SK-N-SH (cell line): ENCODE measurements around the gene ANKH. TPM values are rescaled to one million over a fixed set of nuclear protein-coding genes. Genes with fewer than 3 reads are reported as not detected.

Source experiments
- CTCF ChIA-PET: fragments of 300-600, 350-600 bp; formaldehyde crosslinking; extraction: SDS; loops from one replicate; lab custom pipeline; 2021; lab: Yijun Ruan, JAX
- POLR2A ChIA-PET: fragments of 350-600 bp; sonication (Branson Sonifier 250); formaldehyde crosslinking; extraction: SDS; loops from one replicate; lab custom pipeline; 2020; ENCODE audit warnings: antibody characterized with exemption, inconsistent platforms; lab: Yijun Ruan, JAX
- DNase-seq: peaks from one replicate; pipeline ENCODE4 v3.0.0; 2012
- H2AFZ ChIP-seq: fragments of 200-600 bp; sonication (generic); 2 replicates; pipeline ENCODE4 v1.8.1; 2016; ENCODE audit warnings: antibody characterized with exemption, mild to moderate bottlenecking, low read depth
- H3F3A ChIP-seq: fragments of 200-600 bp; sonication (generic); replicated peaks from 2 replicates; pipeline ENCODE3; 2016; ENCODE audit warnings: antibody characterized with exemption, mild to moderate bottlenecking; ENCODE audit not compliant: insufficient read depth
- H3K27ac ChIP-seq, 2 experiments: fragments of 200-500 bp in 1 of 2; fragments of 200-600 bp in 1 of 2; sonication (Bioruptor generic) in 1 of 2; sonication (generic), shearing (Covaris generic) in 1 of 2; 2 replicates each; pipeline versions ENCODE4 v1.5.1 to v1.6.1; 2014 to 2016; ENCODE audit warnings: low read depth in 2 of 2, inconsistent platforms in 1 of 2, low read length in 1 of 2, mild to moderate bottlenecking in 1 of 2, mixed read lengths in 1 of 2
- H3K27me3 ChIP-seq: fragments of 200-600 bp; sonication (generic), shearing (Covaris generic); 2 replicates; pipeline ENCODE4 v1.6.1; 2016; ENCODE audit warnings: mixed run types; ENCODE audit not compliant: insufficient read depth
- H3K36me3 ChIP-seq, 2 experiments: fragments of 200-500 bp in 1 of 2; fragments of 200-600 bp in 1 of 2; sonication (Bioruptor generic) in 1 of 2; sonication (generic) in 1 of 2; replicated peaks in 1 of 2; 2 replicates each; pipeline versions ENCODE3 to v1.5.1; 2014 to 2016; ENCODE audit warnings: low read length in 1 of 2, mild to moderate bottlenecking in 1 of 2; ENCODE audit not compliant: insufficient read depth in 2 of 2, control insufficient read depth in 1 of 2
- H3K4me1 ChIP-seq, 2 experiments: fragments of 200-500 bp in 1 of 2; fragments of 200-600 bp in 1 of 2; sonication (Bioruptor generic) in 1 of 2; sonication (generic), shearing (Covaris generic) in 1 of 2; 2 replicates each; pipeline versions ENCODE4 v1.5.1 to v1.6.1; 2014 to 2016; ENCODE audit warnings: low read depth in 1 of 2, low read length in 1 of 2, mixed run types in 1 of 2; ENCODE audit not compliant: insufficient read depth in 2 of 2, control insufficient read depth in 1 of 2
- H3K4me2 ChIP-seq: fragments of 200-600 bp; sonication (generic), shearing (Covaris generic); 2 replicates; pipeline ENCODE4 v1.6.1; 2017; ENCODE audit warnings: mixed run types
- H3K4me3 ChIP-seq, 2 experiments: fragments of 200-500 bp in 1 of 2; fragments of 200-600 bp in 1 of 2; sonication (Bioruptor generic) in 1 of 2; sonication (generic), shearing (Covaris generic) in 1 of 2; 2 replicates each; pipeline versions ENCODE4 v1.5.1 to v1.8.1; 2014 to 2016; ENCODE audit warnings: low read depth in 2 of 2, inconsistent platforms in 1 of 2, low read length in 1 of 2, mild to moderate bottlenecking in 1 of 2, mixed read lengths in 1 of 2, moderate library complexity in 1 of 2
- H3K79me2 ChIP-seq: fragments of 200-600 bp; sonication (generic); 2 replicates; pipeline ENCODE4 v1.8.1; 2017; ENCODE audit warnings: mild to moderate bottlenecking; ENCODE audit not compliant: insufficient read depth
- H3K9ac ChIP-seq: fragments of 200-600 bp; sonication (generic); 2 replicates; pipeline ENCODE4 v1.6.1; 2017; ENCODE audit warnings: mixed run types
- H3K9me2 ChIP-seq: fragments of 200-600 bp; sonication (generic); 2 replicates; pipeline ENCODE4 v1.6.1; 2017; ENCODE audit warnings: mixed run types
- H3K9me3 ChIP-seq: fragments of 200-600 bp; sonication (generic); 2 replicates; pipeline ENCODE4 v1.6.1; 2017; ENCODE audit warnings: mixed run types, mild to moderate bottlenecking, moderate library complexity
- H4K20me1 ChIP-seq: fragments of 200-600 bp; sonication (generic); 2 replicates; pipeline ENCODE4 v1.6.1; 2017; ENCODE audit warnings: mild to moderate bottlenecking, mixed run types; ENCODE audit not compliant: insufficient read depth
- EZH2phosphoT487 ChIP-seq: fragments of 200-600 bp; sonication (generic); IDR thresholded peaks from 2 replicates; pipeline ENCODE4 v1.6.1; 2017; ENCODE audit warnings: low read depth, mixed run types, mild to moderate bottlenecking, antibody characterized with exemption, moderate library complexity, borderline replicate concordance
- FOSL2 ChIP-seq: IDR thresholded peaks from 2 replicates; pipeline ENCODE4 v1.4.0; 2012; ENCODE audit warnings: low read depth, mild to moderate bottlenecking, moderate library complexity, borderline replicate concordance
- FOXJ3 ChIP-seq: sonication (generic); formaldehyde crosslinking; IDR thresholded peaks from 2 replicates; pipeline ENCODE4 v1.5.1; 2020; ENCODE audit warnings: mild to moderate bottlenecking, missing genetic modification reagents
- FOXM1 ChIP-seq: IDR thresholded peaks from 2 replicates; pipeline ENCODE4 v1.4.0; 2012; ENCODE audit warnings: low read depth, mild to moderate bottlenecking
- GATA2 ChIP-seq: sonication (generic); formaldehyde crosslinking; IDR thresholded peaks from 2 replicates; pipeline ENCODE4 v1.5.0; 2020; ENCODE audit warnings: mild to moderate bottlenecking, missing genetic modification reagents
- IRF3 ChIP-seq: fragments of 150-350 bp; IDR thresholded peaks from 2 replicates; pipeline ENCODE4 v1.6.1; 2016; ENCODE audit warnings: mild to moderate bottlenecking, low read depth, low read length
- JUND ChIP-seq: IDR thresholded peaks from 2 replicates; pipeline ENCODE4 v1.4.0; 2012
- MAX ChIP-seq: IDR thresholded peaks from 2 replicates; pipeline ENCODE4 v1.4.0; 2012; ENCODE audit warnings: low read depth
- MXI1 ChIP-seq: IDR thresholded peaks from 2 replicates; pipeline ENCODE4 v1.6.1; 2012; ENCODE audit warnings: mild to moderate bottlenecking, low read depth, low read length, improper control_type of control experiment
- NFIC ChIP-seq: IDR thresholded peaks from 2 replicates; pipeline ENCODE4 v1.4.0; 2012; ENCODE audit warnings: borderline replicate concordance
- PBX3 ChIP-seq: IDR thresholded peaks from 2 replicates; pipeline ENCODE4; 2012
- RCOR1 ChIP-seq: fragments of 150-350 bp; IDR thresholded peaks from 2 replicates; pipeline ENCODE4 v1.6.1; 2017; ENCODE audit warnings: antibody characterized with exemption, low read length
- REST ChIP-seq: IDR thresholded peaks from 2 replicates; pipeline ENCODE4 v1.6.1; 2012; ENCODE audit warnings: mild to moderate bottlenecking, low read depth, low read length, moderate library complexity
- RFX5 ChIP-seq: IDR thresholded peaks from 2 replicates; pipeline ENCODE4 v1.6.1; 2012; ENCODE audit warnings: mild to moderate bottlenecking, improper control_type of control experiment, low read length
- TAF1 ChIP-seq: IDR thresholded peaks from 2 replicates; pipeline ENCODE4 v1.6.1; 2012; ENCODE audit warnings: low read depth, mild to moderate bottlenecking, low read length, moderate library complexity, borderline replicate concordance
- TCF12 ChIP-seq: IDR thresholded peaks from 2 replicates; pipeline ENCODE4 v1.4.0; 2012
- TEAD4 ChIP-seq: IDR thresholded peaks from 2 replicates; pipeline ENCODE4 v1.4.0; 2012; ENCODE audit warnings: mild to moderate bottlenecking, borderline replicate concordance; ENCODE audit not compliant: insufficient read depth
- USF1 ChIP-seq: IDR thresholded peaks from 2 replicates; pipeline ENCODE4 v1.4.0; 2012; ENCODE audit warnings: low read depth, borderline replicate concordance
- YY1 ChIP-seq: IDR thresholded peaks from 2 replicates; pipeline ENCODE4 v1.4.0; 2012; ENCODE audit warnings: low read depth, mild to moderate bottlenecking
- WGBS: methylation state at CpG from one replicate; pipeline ENCODE4 v1.1.6; 2017; ENCODE audit warnings: low lambda C conversion rate; 5-methylcytosine and 5-hydroxymethylcytosine counted together
- polyA plus RNA-seq, 3 experiments: library from polyadenylated mRNA; depleted of rRNA; stranded (reverse); fragments of >200 nt; gene quantifications; 2 replicates each; pipeline ENCODE4 v1.2.3, GENCODE V29; 2012

Gene ANKH
- polyA plus RNA-seq, 1 of the 3 experiments (the other 2 are of a cell fraction): 22.0 TPM

- TF ChIP-seq YY1 (no peak), FOSL2 (peak; percentile 69; the same call in 1 of the 2 replicates), IRF3 (no peak), RFX5 (no peak), TCF12 (peak; percentile 44), EZH2phosphoT487 (no peak), TEAD4 (no peak), GATA2 (CRISPR knock-in tag) (0 out of 2 replicates have a peak, but pooled peaks have one; percentile 12), FOXM1 (no peak), PBX3 (0 out of 2 replicates have a peak, but pooled peaks have one; percentile 7), USF1 (peak; percentile 75; the same call in 1 of the 2 replicates), NFIC (no peak), MXI1 (peak; percentile 53), REST (no peak), JUND (peak; percentile 50)
Observed at GRCh38 chr5:14706615-14707021, 165.0 kb downstream of the ANKH start (continued).

- Histone ChIP-seq H3K27me3 (no peaks in the 10 kb centered on the region), H3K9me3 (no peaks in the 10 kb centered on the region), H3K4me3 (no peak overlapping the region), H3K36me3 (peaks cover 38 to 49% of the 10 kb centered on the region in 2 experiments), H3K9ac (no peak overlapping the region), H3K9me2 (no peaks in the 10 kb centered on the region), H3K79me2 (0 out of 2 replicates have a peak, but pooled peaks cover 3% of the 10 kb centered on the region), H2AFZ (no peak overlapping the region), H3K4me1 (peaks cover 9 to 22% of the 10 kb centered on the region in 2 experiments; a peak in 3 of 4 replicates), H3K27ac (peak overlapping the region; percentile 11 to 78; a peak in 2 of 4 replicates), H3K4me2 (peak overlapping the region; percentile 45; the same call in 1 of the 2 replicates), H4K20me1 (no peaks in the 10 kb centered on the region), H3F3A (peaks cover 22% of the 10 kb centered on the region)
- ChIA-PET POLR2A (no interaction called here), CTCF (interaction anchor here (2.8 kb wide), 1 partner anchor 20 kb away, joined by 10 read pairs; no protein-coding TSS in a partner anchor)
- DNase-seq: no peak
- WGBS: 93% methylated on average over 8 of the region's 8 CpGs
- TF ChIP-seq IRF3: no peak
- TF ChIP-seq TAF1: no peak
- TF ChIP-seq REST: no peak
- TF ChIP-seq MAX: no peak
- no peak for TF ChIP-seq RFX5
- no peak for TF ChIP-seq RCOR1
- no peak for TF ChIP-seq YY1
- no peak for TF ChIP-seq TEAD4
- no peak for TF ChIP-seq FOXJ3 (CRISPR knock-in tag)
Observed at GRCh38 chr5:14705556-14705955, 166.0 kb downstream of the ANKH start.
